ENCODE results near the gene ZC3H10.

DNA sequence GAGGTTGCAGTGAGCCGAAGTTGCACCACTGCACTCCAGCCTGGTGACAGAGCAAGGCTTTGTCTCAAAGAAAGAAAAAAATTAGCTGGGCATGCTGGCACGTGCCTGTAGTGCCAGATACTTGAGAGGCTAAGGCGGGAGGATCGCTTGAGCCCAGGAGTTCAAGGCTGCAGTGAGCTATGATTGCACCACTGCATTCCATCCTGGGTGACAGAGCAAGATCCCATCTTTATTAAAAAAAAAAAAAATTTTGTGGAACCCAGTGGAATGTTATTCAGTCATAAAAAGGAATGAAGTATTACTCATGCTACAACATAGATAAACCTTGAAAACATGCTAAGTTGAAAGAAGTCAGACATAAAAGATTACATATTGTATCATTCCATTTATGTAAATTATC is 46.4 kb upstream of the ZC3H10 start:
- TF ChIP-seq POLR2AphosphoS5 (IDR thresholded peaks at IDR 0.05; ENCODE audit: low read depth, low read length) (no peak), SPI1 (IDR thresholded peaks at IDR 0.05; ENCODE audit: low read depth, low read length) (no peak), POLR2A (IDR thresholded peaks at IDR 0.05; ENCODE audit: low read depth, low read length) (no peak)
